ENCODE data around the gene PCOLCE2. TPM values are rescaled to one million over a fixed set of nuclear protein-coding genes. Genes with fewer than 3 reads are reported as not detected.

Gene PCOLCE2
- total RNA-seq, 1 donor: 21.4 TPM

GRCh38 chr3:142802891-142803290 lies 86.0 kb downstream of the PCOLCE2 start:
- H4K20me1 ChIP-seq (ENCODE audit: insufficient read depth, low read length): no peaks in the 10 kb centered on the region
- DNase-seq (ENCODE audit: insufficient read length, low spot score, missing footprints): no peak
- no peak overlapping the region for H3K4me2 ChIP-seq (ENCODE audit: insufficient read depth, low read length)
- H3K27me3 ChIP-seq (ENCODE audit: insufficient read depth, low read length): no peaks in the 10 kb centered on the region
- no peak overlapping the region for H3K4me3 ChIP-seq (ENCODE audit: insufficient read depth, low read length)
- H2AFZ ChIP-seq (ENCODE audit: low read length): no peak overlapping the region
- H3K36me3 ChIP-seq (ENCODE audit: insufficient read depth, low read length): peaks cover 5% of the 10 kb centered on the region
- no peak overlapping the region for H3K27ac ChIP-seq (ENCODE audit: low read depth, low read length)
- no peaks in the 10 kb centered on the region for H3K4me1 ChIP-seq (ENCODE audit: insufficient read depth, low read length)
- no peak for TF ChIP-seq CTCF (IDR thresholded peaks at IDR 0.05; ENCODE audit: extremely low read depth, low read depth, low read length)
- no peaks in the 10 kb centered on the region for H3K9me3 ChIP-seq (ENCODE audit: low read depth, low read length)
- no peaks in the 10 kb centered on the region for H3K79me2 ChIP-seq (ENCODE audit: insufficient read depth, low read length)

GRCh38 chr3:142801746-142802145 lies 87.1 kb downstream of the PCOLCE2 start:
- no peaks in the 10 kb centered on the region for H4K20me1 ChIP-seq (ENCODE audit: insufficient read depth, low read length)
- no peak for TF ChIP-seq CTCF (IDR thresholded peaks at IDR 0.05; ENCODE audit: extremely low read depth, low read depth, low read length)
- no peaks in the 10 kb centered on the region for H3K79me2 ChIP-seq (ENCODE audit: insufficient read depth, low read length)
- peaks cover 5% of the 10 kb centered on the region for H3K36me3 ChIP-seq (ENCODE audit: insufficient read depth, low read length)
- no peaks in the 10 kb centered on the region for H3K9me3 ChIP-seq (ENCODE audit: low read depth, low read length)
- H3K27me3 ChIP-seq (ENCODE audit: insufficient read depth, low read length): no peaks in the 10 kb centered on the region
- no peaks in the 10 kb centered on the region for H3K4me1 ChIP-seq (ENCODE audit: insufficient read depth, low read length)
- no peak overlapping the region for H2AFZ ChIP-seq (ENCODE audit: low read length)
- no peak overlapping the region for H3K4me2 ChIP-seq (ENCODE audit: insufficient read depth, low read length)
- H3K4me3 ChIP-seq (ENCODE audit: insufficient read depth, low read length): no peak overlapping the region
- no peak for DNase-seq (ENCODE audit: insufficient read length, low spot score, missing footprints)
- H3K27ac ChIP-seq (ENCODE audit: low read depth, low read length): no peak overlapping the region

GRCh38 chr3:142796823-142797222 lies 92.1 kb downstream of the PCOLCE2 start:
- Histone ChIP-seq H3K9me3 (ENCODE audit: low read depth, low read length) (no peaks in the 10 kb centered on the region), H3K27me3 (ENCODE audit: insufficient read depth, low read length) (no peaks in the 10 kb centered on the region), H3K4me1 (ENCODE audit: insufficient read depth, low read length) (no peaks in the 10 kb centered on the region), H4K20me1 (ENCODE audit: insufficient read depth, low read length) (no peaks in the 10 kb centered on the region), H3K36me3 (ENCODE audit: insufficient read depth, low read length) (no peaks in the 10 kb centered on the region), H3K4me2 (ENCODE audit: insufficient read depth, low read length) (no peak overlapping the region), H3K79me2 (ENCODE audit: insufficient read depth, low read length) (no peaks in the 10 kb centered on the region), H3K27ac (ENCODE audit: low read depth, low read length) (no peak overlapping the region), H2AFZ (ENCODE audit: low read length) (no peak overlapping the region), H3K4me3 (ENCODE audit: insufficient read depth, low read length) (no peak overlapping the region)
- DNase-seq (ENCODE audit: insufficient read length, low spot score, missing footprints): peak; percentile 1
- TF ChIP-seq CTCF (IDR thresholded peaks at IDR 0.05; ENCODE audit: extremely low read depth, low read depth, low read length): no peak

- H3K9me3 ChIP-seq (ENCODE audit: low read depth, low read length): no peaks in the 10 kb centered on the region
- no peaks in the 10 kb centered on the region for H3K4me1 ChIP-seq (ENCODE audit: insufficient read depth, low read length)
- TF ChIP-seq CTCF (IDR thresholded peaks at IDR 0.05; ENCODE audit: extremely low read depth, low read depth, low read length): no peak
- H3K4me2 ChIP-seq (ENCODE audit: insufficient read depth, low read length): no peak overlapping the region
- H3K36me3 ChIP-seq (ENCODE audit: insufficient read depth, low read length): no peaks in the 10 kb centered on the region
- H3K27ac ChIP-seq (ENCODE audit: low read depth, low read length): no peak overlapping the region
- H3K27me3 ChIP-seq (ENCODE audit: insufficient read depth, low read length): no peaks in the 10 kb centered on the region
- no peaks in the 10 kb centered on the region for H4K20me1 ChIP-seq (ENCODE audit: insufficient read depth, low read length)
- H3K79me2 ChIP-seq (ENCODE audit: insufficient read depth, low read length): no peaks in the 10 kb centered on the region
- H2AFZ ChIP-seq (ENCODE audit: low read length): no peak overlapping the region
- H3K4me3 ChIP-seq (ENCODE audit: insufficient read depth, low read length): no peak overlapping the region
- DNase-seq (ENCODE audit: insufficient read length, low spot score, missing footprints): no peak
Observed at GRCh38 chr3:142795332-142795731, 93.6 kb downstream of the PCOLCE2 start.

Data from osteoblast (primary cell).